ENCODE data around the gene ACTA2. TPM values are rescaled to one million over a fixed set of nuclear protein-coding genes. Genes with fewer than 3 reads are reported as not detected.

The ACTA2 gene
- total RNA-seq, 2 donors from 2014 or later: not detected

- peaks cover 4% of the 10 kb centered on the region for H3K36me3 Mint-ChIP-seq (ENCODE audit: low read depth)
Observed at GRCh38 chr10:88903715-88904114, 48.9 kb downstream of the ACTA2 start.

DNA sequence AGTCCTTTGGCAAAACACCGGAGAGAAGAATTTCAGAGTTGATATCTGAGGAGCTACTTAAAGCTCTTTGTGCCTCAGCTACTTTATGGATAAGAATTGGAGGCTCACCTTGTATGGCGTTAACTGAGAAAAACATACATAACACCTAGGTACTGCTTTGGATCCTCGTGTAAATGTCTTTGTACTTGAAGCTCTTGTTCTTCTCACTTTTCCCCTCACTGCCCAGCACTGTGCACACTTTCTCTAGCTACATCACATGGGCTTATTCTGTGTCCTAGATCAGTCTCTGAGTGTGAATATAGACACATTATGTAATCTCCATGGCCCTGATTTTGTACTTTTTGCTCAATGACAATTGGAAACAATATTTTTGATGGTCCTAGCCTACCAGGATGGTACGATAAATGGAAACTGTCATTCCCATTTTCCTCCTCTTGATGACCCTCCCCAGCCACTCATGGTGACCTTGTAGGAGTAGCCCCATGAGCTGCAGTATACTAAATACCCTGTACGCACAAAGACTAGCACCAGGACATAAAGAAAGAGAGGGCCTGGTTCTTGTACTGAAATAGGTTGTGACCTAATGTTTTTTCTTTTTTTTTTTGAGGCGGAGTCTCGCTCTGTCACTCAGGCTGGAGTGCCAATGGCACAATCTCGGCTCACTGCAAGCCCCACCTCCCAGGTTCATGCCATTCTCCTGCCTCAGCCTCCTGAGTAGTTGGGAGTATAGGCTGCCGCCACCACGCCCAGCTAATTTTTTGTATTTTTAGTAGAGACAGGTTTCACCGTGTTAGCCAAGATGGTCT, 50.4 kb downstream of the ACTA2 start:
- Histone ChIP-seq H3K9ac (ENCODE audit: extremely low read depth, low read length, poor library complexity, severe bottlenecking) (no peak overlapping the region), H3K4me1 (ENCODE audit: control insufficient read depth, insufficient read depth, low read length) (peaks cover 7% of the 10 kb centered on the region), H3K36me3 (ENCODE audit: control insufficient read depth, insufficient read depth, low read length) (no peaks in the 10 kb centered on the region), H3K27me3 (ENCODE audit: control insufficient read depth, insufficient read depth, low read length, poor library complexity, severe bottlenecking) (no peaks in the 10 kb centered on the region), H3K27ac (ENCODE audit: low read depth, low read length) (no peak overlapping the region), H3K4me3 (ENCODE audit: low read length) (no peak overlapping the region), H3K9me3 (ENCODE audit: control insufficient read depth, low read length) (no peaks in the 10 kb centered on the region)
- H3K36me3 Mint-ChIP-seq (ENCODE audit: low read depth): peaks cover 4% of the 10 kb centered on the region
- no peak overlapping the region for H3K27ac Mint-ChIP-seq
- peaks cover 30% of the 10 kb centered on the region for H3K4me1 Mint-ChIP-seq
- H3K4me3 Mint-ChIP-seq: no peak overlapping the region
- H3K27me3 Mint-ChIP-seq (ENCODE audit: insufficient read depth): no peaks in the 10 kb centered on the region
- H3K9me3 Mint-ChIP-seq: no peaks in the 10 kb centered on the region
- 93 to 94% methylated on average over 9 to 10 of the region's 11 CpGs for WGBS, 2 experiments (ENCODE audit: insufficient coverage in 1 of 2, insufficient read length in 1 of 2)
- TF ChIP-seq, protein P1, sequence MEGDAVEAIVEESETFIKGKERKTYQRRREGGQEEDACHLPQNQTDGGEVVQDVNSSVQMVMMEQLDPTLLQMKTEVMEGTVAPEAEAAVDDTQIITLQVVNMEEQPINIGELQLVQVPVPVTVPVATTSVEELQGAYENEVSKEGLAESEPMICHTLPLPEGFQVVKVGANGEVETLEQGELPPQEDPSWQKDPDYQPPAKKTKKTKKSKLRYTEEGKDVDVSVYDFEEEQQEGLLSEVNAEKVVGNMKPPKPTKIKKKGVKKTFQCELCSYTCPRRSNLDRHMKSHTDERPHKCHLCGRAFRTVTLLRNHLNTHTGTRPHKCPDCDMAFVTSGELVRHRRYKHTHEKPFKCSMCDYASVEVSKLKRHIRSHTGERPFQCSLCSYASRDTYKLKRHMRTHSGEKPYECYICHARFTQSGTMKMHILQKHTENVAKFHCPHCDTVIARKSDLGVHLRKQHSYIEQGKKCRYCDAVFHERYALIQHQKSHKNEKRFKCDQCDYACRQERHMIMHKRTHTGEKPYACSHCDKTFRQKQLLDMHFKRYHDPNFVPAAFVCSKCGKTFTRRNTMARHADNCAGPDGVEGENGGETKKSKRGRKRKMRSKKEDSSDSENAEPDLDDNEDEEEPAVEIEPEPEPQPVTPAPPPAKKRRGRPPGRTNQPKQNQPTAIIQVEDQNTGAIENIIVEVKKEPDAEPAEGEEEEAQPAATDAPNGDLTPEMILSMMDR (conservative IDR thresholded peaks at IDR 0.05): no peak
- DNase-seq: no peak

More at GRCh38 chr10:88903715-88904114, 48.9 kb downstream of the ACTA2 start:
- no peak for DNase-seq
- Mint-ChIP-seq H3K9me3 (no peaks in the 10 kb centered on the region), H3K27me3 (ENCODE audit: insufficient read depth) (no peaks in the 10 kb centered on the region), H3K27ac (no peak overlapping the region), H3K4me1 (peaks cover 25% of the 10 kb centered on the region), H3K4me3 (no peak overlapping the region)
- Histone ChIP-seq H3K4me1 (ENCODE audit: control insufficient read depth, insufficient read depth, low read length) (peaks cover 7% of the 10 kb centered on the region), H3K4me3 (ENCODE audit: low read length) (no peak overlapping the region), H3K36me3 (ENCODE audit: control insufficient read depth, insufficient read depth, low read length) (no peaks in the 10 kb centered on the region), H3K27ac (ENCODE audit: low read depth, low read length) (no peak overlapping the region), H3K27me3 (ENCODE audit: control insufficient read depth, insufficient read depth, low read length, poor library complexity, severe bottlenecking) (no peaks in the 10 kb centered on the region), H3K9ac (ENCODE audit: extremely low read depth, low read length, poor library complexity, severe bottlenecking) (no peak overlapping the region), H3K9me3 (ENCODE audit: control insufficient read depth, low read length) (no peaks in the 10 kb centered on the region)
- TF ChIP-seq, protein P1 (conservative IDR thresholded peaks at IDR 0.05): no peak
- WGBS, 2 experiments (ENCODE audit: insufficient coverage in 1 of 2, insufficient read length in 1 of 2): 91 to 100% methylated on average over 1 to 3 of the region's 3 CpGs

GRCh38 chr10:88901206-88901983, 51.2 kb downstream of the ACTA2 start:
- no peak overlapping the region for H3K27ac Mint-ChIP-seq
- H3K27me3 Mint-ChIP-seq (ENCODE audit: insufficient read depth): no peaks in the 10 kb centered on the region
- H3K4me3 Mint-ChIP-seq: no peak overlapping the region
- Histone ChIP-seq H3K9me3 (ENCODE audit: control insufficient read depth, low read length) (no peaks in the 10 kb centered on the region), H3K4me1 (ENCODE audit: control insufficient read depth, insufficient read depth, low read length) (peaks cover 8% of the 10 kb centered on the region), H3K9ac (ENCODE audit: extremely low read depth, low read length, poor library complexity, severe bottlenecking) (no peak overlapping the region), H3K4me3 (ENCODE audit: low read length) (no peak overlapping the region), H3K27ac (ENCODE audit: low read depth, low read length) (no peak overlapping the region), H3K36me3 (ENCODE audit: control insufficient read depth, insufficient read depth, low read length) (no peaks in the 10 kb centered on the region), H3K27me3 (ENCODE audit: control insufficient read depth, insufficient read depth, low read length, poor library complexity, severe bottlenecking) (no peaks in the 10 kb centered on the region)
- 94 to 100% methylated on average over 1 of the region's 1 CpG for WGBS, 2 experiments (ENCODE audit: insufficient coverage in 1 of 2, insufficient read length in 1 of 2)
- peaks cover 38% of the 10 kb centered on the region for H3K4me1 Mint-ChIP-seq
- H3K36me3 Mint-ChIP-seq (ENCODE audit: low read depth): peaks cover 4% of the 10 kb centered on the region
- H3K9me3 Mint-ChIP-seq: no peaks in the 10 kb centered on the region
- no peak for DNase-seq
- TF ChIP-seq, protein P1 (conservative IDR thresholded peaks at IDR 0.05): no peak

Data from endodermal cell (in vitro differentiated cells).